HG03565 (cell line): ENCODE measurements around the gene ABLIM2.
"Not testable (repeated sequence)": the region's sequence is repeated elsewhere in the genome, so short reads cannot be mapped to it uniquely, and the experiment has no call there.

Source experiments
- ATAC-seq: cut with Tn5 transposase; IDR thresholded peaks from one replicate; pipeline ENCODE4 v1.9.1; 2021; ENCODE audit warnings: mild to moderate bottlenecking, moderate library complexity; ENCODE audit not compliant: unreplicated experiment

ABLIM2 gene

GRCh38 chr4:8142556-8142955 is 16.1 kb downstream of the ABLIM2 start:
- no peak for ATAC-seq

- no peak for ATAC-seq
Observed at GRCh38 chr4:8141935-8142334, 16.7 kb downstream of the ABLIM2 start.

- ATAC-seq: no peak
Observed at GRCh38 chr4:8140915-8141314, 17.7 kb downstream of the ABLIM2 start.

DNA sequence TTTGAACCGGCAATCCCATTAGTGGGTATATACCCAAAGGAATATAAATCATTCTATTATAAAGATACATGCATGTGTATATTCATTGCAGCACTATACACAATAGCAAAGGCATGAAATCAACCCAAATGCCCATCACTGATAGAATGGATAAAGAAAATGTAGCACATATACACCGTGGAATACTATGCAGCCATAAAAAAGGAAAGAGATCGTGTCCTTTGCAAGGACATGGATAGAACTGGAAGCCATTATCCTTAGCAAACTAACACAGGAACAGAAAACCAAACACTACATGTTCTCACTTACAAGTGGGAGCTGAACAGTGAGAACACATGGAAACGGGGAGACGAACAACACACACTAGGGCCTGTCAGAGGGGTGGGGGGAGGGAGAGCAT is 18.9 kb downstream of the ABLIM2 start:
- ATAC-seq: not testable (repeated sequence)

DNA sequence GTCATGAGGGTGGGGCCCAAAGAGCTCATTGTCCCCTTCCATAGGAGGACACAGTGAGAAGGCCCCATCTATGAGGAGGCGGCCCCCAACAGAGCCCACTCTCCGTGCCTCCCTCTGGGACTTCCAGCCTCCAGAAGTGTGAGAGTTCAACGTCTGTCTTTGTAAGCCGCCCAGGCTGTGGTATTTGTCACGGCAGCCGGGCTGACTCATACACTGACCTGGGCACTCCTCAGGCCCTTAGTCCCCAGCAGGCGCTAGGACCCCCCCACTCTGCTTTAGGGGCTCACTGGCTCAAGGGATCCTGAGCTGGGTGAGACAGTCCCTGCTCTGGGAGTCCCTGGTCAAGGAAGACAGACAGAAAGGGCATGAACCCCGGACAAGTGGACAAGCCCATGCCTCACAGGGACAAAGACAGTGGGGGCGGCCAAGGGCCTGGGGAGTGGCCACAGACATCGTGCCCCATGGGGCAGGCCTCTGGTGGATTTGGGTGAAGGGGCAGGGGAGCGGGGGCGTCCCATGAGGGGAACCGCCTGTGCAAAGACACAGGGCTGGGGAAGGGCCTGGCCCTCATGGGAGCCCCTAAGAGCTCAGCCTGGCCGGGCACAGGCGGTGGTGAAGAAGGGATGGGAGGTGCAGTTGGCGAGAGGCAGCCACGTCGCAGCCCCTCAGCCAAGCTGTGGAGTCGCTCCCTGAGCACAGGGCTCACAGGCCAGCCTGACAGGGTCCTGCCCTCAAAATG is 21.5 kb downstream of the ABLIM2 start:
- ATAC-seq: no peak

DNA sequence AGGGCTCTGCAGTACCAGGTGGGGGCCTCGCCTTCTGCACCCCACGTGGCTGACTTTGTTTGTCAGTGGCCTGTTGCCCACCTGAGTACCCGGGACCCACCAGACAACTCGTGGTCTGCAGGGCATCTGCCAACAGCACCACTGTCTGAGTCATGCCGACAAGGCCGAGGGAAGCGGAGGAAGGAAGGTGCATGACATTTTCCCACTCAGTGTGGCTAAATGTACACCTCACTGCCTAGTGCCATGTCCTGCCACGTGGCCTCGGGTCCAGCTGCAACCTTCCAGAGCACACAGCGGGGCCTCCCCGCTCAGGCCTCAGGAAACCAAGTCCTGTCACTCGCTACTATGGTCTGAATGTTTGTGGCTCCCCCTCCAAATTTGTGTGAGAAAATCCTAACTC is 22.1 kb downstream of the ABLIM2 start:
- no peak for ATAC-seq

DNA sequence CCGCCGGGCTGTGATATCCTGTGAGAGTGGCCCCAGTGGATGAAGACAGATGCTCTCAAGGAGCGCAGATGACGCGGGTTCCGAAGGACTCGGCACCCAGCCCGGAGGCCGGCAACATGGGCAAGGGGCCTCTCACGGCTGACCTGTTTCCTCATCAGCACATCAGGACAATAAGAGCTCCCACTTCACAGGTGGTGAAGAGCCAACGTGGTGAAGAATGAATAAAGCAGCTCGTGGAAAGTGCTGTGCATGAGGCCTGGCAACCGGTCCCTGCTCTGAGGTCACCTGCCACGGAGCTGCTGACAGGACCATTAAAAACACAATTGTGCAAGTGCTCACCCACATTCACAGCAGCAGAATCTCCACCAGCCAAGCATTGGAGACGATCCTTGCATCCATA is 22.9 kb downstream of the ABLIM2 start:
- no peak for ATAC-seq

DNA sequence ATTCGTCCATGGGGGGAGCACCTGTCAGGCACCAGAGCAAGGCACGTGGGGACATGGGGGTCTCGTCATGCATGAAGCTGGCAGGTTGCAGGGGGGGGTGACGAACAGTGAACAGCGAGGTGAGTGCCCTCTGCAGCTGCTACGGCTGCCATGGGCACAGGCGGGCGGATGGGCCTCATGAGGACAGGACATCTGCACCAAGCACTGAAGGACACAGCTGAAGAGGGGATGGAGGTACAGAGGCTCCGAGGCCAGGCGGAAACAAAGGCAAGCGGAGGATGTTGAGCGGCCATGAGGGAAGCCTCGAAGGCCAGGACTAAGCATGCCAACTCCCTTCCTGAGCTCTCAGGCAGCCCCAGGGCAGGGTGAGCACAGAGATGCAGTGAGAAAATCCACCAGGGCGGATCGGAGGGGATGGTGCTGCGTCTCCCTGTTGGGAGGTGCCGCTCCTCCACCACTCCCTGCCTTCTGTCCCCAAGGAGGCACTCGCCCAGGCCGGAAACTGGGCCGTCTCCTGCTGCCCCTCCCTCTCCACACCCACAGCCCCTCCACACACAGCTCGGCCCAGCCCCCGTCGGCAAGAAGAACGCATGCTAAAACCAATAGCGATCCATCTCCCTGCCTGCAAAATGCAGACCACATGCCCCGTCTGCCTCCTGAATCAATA is 24.6 kb downstream of the ABLIM2 start:
- no peak for ATAC-seq

DNA sequence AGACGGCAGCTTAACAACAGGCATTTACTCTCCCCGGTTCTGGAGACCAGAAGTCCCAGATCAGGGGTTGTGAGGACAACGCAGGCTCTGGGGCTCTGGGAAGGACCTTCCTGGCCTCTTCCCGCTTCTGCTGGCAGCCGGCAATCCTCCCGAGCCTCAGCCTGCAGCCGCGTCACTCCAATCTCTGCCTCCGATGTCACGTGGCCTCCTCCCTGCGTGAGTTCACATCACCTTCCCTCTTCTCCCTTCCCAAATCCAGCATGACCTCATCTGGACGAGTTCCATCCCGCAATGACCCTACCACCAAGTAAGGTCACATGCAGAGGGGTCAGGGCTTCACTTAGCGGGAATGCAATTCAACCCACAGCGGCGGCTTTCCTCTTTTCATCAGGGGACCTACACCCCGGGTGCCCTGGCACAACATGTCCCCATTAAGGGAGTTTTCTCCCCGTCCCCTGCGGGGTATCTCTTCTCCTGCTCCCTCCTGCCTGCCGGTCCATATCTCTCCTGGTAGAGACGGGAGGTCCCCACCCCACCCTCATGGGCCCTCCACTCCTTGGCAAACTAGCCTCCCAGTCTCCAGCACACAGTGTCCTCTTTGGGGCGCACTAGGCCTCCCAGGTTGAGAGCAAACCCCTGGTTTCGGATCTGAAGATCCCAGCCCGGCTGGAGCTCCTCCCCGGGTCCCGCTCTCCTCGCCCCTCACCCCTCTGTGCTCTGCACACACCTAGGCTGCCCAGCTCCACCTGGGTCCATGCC is 25.5 kb downstream of the ABLIM2 start:
- no peak for ATAC-seq

- no peak for ATAC-seq
Observed at GRCh38 chr4:8132400-8132799, 26.2 kb downstream of the ABLIM2 start.

- ATAC-seq: no peak
Observed at GRCh38 chr4:8131826-8132225, 26.8 kb downstream of the ABLIM2 start.

DNA sequence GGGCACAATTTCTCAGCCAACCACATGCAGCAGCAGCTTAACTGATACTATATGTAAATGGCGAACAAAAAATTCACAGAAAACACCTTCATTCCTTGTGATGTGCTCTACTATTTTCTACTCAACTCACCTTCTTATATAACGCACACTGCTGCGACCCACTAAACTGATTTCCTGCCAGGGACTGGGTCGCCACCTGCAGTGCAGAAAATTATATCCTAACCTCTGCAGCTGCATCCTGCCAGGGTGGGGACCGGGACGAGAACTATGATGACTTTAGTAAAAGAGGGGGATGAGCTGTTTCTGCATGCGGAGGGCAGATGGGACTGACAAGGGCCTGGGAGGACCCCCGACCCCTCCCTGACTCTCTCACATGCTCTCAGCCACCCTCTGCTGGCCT is 27.4 kb downstream of the ABLIM2 start:
- ATAC-seq: no peak

DNA sequence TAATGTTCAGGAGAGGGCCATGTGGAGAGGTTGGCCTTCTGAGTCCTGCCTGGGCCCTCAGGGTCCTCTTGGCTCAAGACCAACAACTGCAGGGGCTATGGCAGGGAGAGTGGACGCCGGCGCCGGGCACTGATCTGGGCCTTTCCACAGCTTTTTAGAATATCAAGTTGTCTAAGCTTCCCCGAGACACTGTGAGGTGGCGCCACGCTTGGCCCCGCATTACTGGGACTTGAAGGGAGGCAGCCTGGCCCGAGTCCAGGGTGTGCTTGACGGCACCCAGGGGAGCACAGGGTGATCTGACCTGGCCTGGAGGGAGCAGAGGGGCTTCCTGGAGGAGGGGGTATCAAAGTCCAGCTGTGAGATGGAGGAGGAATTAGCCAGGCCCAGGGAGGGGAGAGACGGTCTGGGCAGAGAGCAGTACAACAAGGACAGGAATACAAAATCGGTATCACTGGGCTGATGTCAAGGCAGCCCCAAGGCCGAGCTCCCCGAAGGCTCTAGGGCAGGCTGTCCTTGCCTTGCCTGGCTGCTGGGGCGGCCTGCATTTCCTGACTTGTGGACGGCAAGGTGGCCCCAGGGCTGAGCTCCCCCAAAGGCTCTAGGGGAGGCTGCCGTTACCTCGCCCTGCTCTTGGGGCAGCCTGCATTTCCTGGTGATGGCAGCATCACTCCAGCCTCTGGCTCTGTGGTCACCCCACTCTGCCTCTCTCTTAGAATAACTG is 28.1 kb downstream of the ABLIM2 start:
- ATAC-seq: no peak

DNA sequence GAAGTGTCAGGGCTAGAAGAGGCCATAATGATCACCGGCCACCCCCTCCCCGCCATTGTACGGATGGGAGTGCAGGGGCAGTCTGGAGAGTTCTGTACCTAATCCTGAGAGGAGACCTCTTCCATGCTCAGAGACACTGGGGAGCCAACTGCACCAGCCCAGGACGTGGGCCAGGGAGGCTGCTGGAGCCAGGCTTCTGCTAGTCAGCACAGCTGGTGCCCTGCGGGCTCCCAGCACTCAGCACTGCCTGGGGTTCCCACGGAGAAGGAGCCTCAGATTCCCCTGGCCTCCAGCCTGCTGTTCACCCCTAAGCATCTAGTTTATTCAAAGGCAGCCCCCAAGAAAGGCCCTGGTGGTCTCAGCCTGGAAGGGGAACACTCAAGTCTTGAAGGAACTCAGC is 28.8 kb downstream of the ABLIM2 start:
- no peak for ATAC-seq

DNA sequence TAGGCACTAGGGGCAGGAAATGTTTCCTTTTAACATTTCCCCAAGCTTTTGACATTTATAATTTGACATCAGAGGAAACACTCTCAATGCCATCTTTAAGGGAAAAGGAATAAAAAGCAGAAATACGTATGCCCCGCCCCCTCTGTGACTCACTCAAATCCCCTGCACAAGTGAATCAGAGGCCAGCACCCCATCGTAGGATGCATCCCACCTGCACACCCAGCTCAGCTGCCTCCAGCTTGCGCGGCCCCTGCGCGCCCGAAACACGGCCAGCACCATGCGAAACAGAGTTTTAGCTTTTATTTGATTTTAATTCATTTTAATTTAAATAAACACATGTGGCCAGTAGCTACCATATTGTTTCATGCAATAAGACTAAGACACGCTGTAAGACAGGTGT is 29.5 kb downstream of the ABLIM2 start:
- no peak for ATAC-seq

DNA sequence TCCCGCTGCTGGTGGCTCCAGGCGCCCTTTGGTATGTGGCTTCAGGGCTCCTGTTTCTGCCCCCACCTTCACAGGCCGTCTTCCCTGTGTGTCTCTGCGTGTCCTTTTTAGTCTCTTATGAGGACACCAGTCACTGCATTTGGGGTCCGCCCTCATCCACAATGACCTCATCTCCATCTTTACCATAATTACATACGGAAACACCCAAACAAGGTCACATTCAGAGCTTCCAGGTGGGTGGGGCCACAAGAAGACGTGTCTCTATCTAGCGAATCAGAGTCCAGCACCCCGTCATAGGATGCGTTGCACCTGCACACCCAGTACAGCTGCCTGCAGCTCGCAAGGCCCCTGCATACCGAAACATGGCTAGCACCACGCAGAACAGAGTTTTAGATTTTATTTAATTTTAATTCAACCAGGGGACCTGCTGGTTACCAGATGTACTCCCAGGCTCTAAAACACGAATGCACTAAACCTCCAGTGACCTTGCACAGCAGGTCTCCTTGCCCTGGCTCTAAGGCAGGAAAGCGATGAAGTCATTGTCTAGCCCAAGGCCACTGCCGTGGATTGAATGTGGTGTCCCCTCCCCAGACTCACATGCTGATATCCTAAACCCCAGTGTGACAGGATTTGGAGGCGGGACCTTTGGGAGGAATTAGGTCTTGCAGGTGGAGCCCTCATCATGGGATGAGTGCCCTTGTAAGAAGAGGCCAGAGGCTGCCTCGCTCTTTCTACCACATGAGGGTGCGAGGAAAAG is 30.3 kb downstream of the ABLIM2 start:
- no peak for ATAC-seq

DNA sequence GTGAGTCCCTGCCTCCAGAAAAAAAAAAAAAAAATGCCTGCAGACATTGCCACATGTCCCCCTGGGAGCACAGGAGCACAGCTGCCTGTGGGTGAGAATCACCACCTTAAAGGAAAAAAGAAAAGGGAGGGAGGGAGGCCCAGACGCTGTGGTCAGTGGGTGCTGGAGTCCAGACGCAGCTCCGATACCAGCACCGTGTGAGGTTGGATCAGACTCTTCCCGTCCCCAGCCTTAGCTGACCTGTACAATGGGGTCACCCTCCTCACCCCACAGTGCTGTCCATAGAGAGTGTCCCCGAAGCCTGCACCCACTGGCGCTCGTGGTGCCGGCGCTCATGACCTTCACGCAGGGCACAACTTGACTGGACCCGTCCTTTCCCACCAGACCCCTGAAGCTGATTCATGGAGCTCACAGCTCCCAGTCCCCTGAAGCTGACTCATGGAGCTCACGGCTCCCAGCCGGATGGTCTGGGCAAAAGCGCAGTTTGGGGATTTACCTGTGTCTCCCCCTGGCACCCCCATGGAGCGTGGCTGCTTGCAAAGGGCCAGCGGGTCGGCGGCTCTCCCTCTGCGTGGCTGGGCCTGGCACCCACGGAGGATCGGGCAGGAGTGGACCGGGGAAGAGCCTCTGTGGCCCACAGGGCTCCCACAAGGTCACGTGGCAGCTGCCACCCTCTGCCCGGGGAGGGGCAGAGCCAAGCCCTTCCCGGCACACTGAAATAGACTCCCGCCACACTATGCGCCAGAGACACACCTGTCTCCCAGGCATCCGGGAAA is 31.4 kb downstream of the ABLIM2 start:
- ATAC-seq: no peak

- no peak for ATAC-seq
Observed at GRCh38 chr4:8126523-8126922, 32.1 kb downstream of the ABLIM2 start.

GRCh38 chr4:8125526-8126056 is 33.0 kb downstream of the ABLIM2 start:
- ATAC-seq: no peak

- ATAC-seq: no peak
Observed at GRCh38 chr4:8123870-8124269, 34.7 kb downstream of the ABLIM2 start.
